K562 (cell line): ENCODE data around the gene NDUFB8. TPM values are rescaled to one million over a fixed set of nuclear protein-coding genes. Genes with fewer than 3 reads are reported as not detected.

ENCODE experiments used
- ADNP ChIP-seq: fragments of 200-800 bp; sonication (Bioruptor generic); IDR thresholded peaks from 2 replicates; pipeline ENCODE4 v1.6.1; 2016; ENCODE audit warnings: missing genetic modification characterization, missing compliant biosample characterization
- CSDE1 ChIP-seq, 2 experiments: fragments of 450-650 bp; IDR thresholded peaks; 2 replicates each; pipeline ENCODE4 v1.6.1; 2016; ENCODE audit warnings: mild to moderate bottlenecking in 1 of 2
- FUS ChIP-seq: fragments of 200-400 bp; formaldehyde crosslinking; optimal IDR thresholded peaks from 2 replicates; pipeline ENCODE3; 2017; ENCODE audit warnings: low read depth, low read length
- MBD2 ChIP-seq: sonication (generic); IDR thresholded peaks from 2 replicates; pipeline ENCODE4 v1.6.1; 2016; ENCODE audit warnings: low read depth, borderline replicate concordance
- MTA3 ChIP-seq: fragments of 450-650 bp; formaldehyde crosslinking; IDR thresholded peaks from 2 replicates; pipeline ENCODE4 v1.6.1; 2017; ENCODE audit warnings: mild to moderate bottlenecking, borderline replicate concordance
- NFIX ChIP-seq: fragments of 250-450 bp; sonication (Bioruptor Pico); IDR thresholded peaks from 2 replicates; pipeline ENCODE4 v1.4.0; 2020; ENCODE audit warnings: low read depth, mild to moderate bottlenecking, moderate library complexity
- NFRKB ChIP-seq: fragments of 450-650 bp; IDR thresholded peaks from 2 replicates; pipeline ENCODE4 v1.6.1; 2016; ENCODE audit warnings: low read depth
- OTX1 ChIP-seq: fragments of 450-650 bp; formaldehyde crosslinking; IDR thresholded peaks from 2 replicates; pipeline ENCODE4 v1.4.0; 2022; ENCODE audit warnings: mild to moderate bottlenecking
- POLR2H ChIP-seq: IDR thresholded peaks from 2 replicates; pipeline ENCODE4 v1.6.1; 2016; ENCODE audit warnings: missing genetic modification characterization, low read depth, mild to moderate bottlenecking, control low read depth, missing compliant biosample characterization, moderate library complexity
- PTTG1 ChIP-seq: fragments of 450-650 bp; IDR thresholded peaks from 2 replicates; pipeline ENCODE4 v1.6.1; 2016; ENCODE audit warnings: low read depth, mild to moderate bottlenecking, missing genetic modification characterization, missing compliant biosample characterization
- SNRNP70 ChIP-seq: fragments of 200-400 bp; formaldehyde crosslinking; optimal IDR thresholded peaks from 2 replicates; pipeline ENCODE3; 2017; ENCODE audit warnings: low read depth, low read length
- SUPT5H ChIP-seq: fragments of 450-650 bp; IDR thresholded peaks from 2 replicates; pipeline ENCODE4 v1.6.1; 2016
- U2AF1 ChIP-seq: fragments of 200-400 bp; formaldehyde crosslinking; optimal IDR thresholded peaks from 2 replicates; pipeline ENCODE3; 2017; ENCODE audit warnings: mild to moderate bottlenecking, low read depth, low read length, moderate library complexity
- ZNF239 ChIP-seq: fragments of 250-450 bp; sonication (Bioruptor Pico); IDR thresholded peaks from 2 replicates; pipeline ENCODE4 v1.4.0; 2020; ENCODE audit warnings: mild to moderate bottlenecking
- ZNF253 ChIP-seq: fragments of 250-450 bp; sonication (Bioruptor Pico); conservative IDR thresholded peaks from 2 replicates; pipeline ENCODE4 v1.6.1; 2021; ENCODE audit warnings: mild to moderate bottlenecking
- ZNF316 ChIP-seq: fragments of 450-650 bp; IDR thresholded peaks from 2 replicates; pipeline ENCODE4 v1.6.1; 2016
- polyA plus RNA-seq, 8 experiments: library from polyadenylated mRNA; depleted of rRNA in 4 of 8; stranded (reverse) in 5 of 8; unstranded in 3 of 8; fragments of >200 nt; fragmentation: Nextera tagmentation in 2 of 8; fragmentation: Illumina TruSeq in 1 of 8; extraction: Ambion mirVana in 2 of 8; extraction: Trizol in 1 of 8; gene quantifications; 2 replicates each; pipeline versions ENCODE4 v1.2.1 to v1.2.3, GENCODE V29; 2011 to 2014; ENCODE audit warnings: inconsistent platforms in 1 of 8, missing spikeins in 1 of 8
- total RNA-seq, 7 experiments: library from RNA; depleted of rRNA in 6 of 7; stranded (reverse); fragments of >200 nt in 6 of 7; fragmentation: Illumina TruSeq in 2 of 7; extraction: Trizol in 2 of 7; gene quantifications; 2 replicates each; pipeline versions ENCODE4 v1.2.1 to v1.2.3, GENCODE V29; 2011 to 2021; ENCODE audit warnings: low replicate concordance in 1 of 7
- TF ChIP-seq, protein P1 (sequence below): fragments of 250-450 bp; sonication (Bioruptor Pico); IDR thresholded peaks from 2 replicates; pipeline ENCODE4 v1.4.0; 2020
- TF ChIP-seq, protein P2 (sequence below): sonication (generic); formaldehyde crosslinking; IDR thresholded peaks from 2 replicates; pipeline ENCODE4 v1.8.0; 2022; ENCODE audit warnings: mild to moderate bottlenecking, missing genetic modification reagents
- TF ChIP-seq, protein P3 (sequence below): fragments of 250-450 bp; sonication (Bioruptor Pico); IDR thresholded peaks from 2 replicates; pipeline ENCODE4 v1.8.0; 2021; ENCODE audit warnings: moderate library complexity, mild to moderate bottlenecking, inconsistent platforms
- TF ChIP-seq, protein P4 (sequence below), 2 experiments: fragments of 450-650 bp; IDR thresholded peaks; 2 replicates each; pipeline ENCODE4 v1.6.1; 2018; ENCODE audit warnings: mild to moderate bottlenecking in 2 of 2, low read depth in 1 of 2; ENCODE audit not compliant: partially characterized antibody in 2 of 2
- TF ChIP-seq, protein P5 (sequence below): fragments of 450-650 bp; IDR thresholded peaks from 2 replicates; pipeline ENCODE4 v1.7.0; 2016; ENCODE audit warnings: borderline replicate concordance

Gene NDUFB8
- total and polyA plus RNA-seq, 9 of the 15 experiments (the other 6 are each of a cell fraction or from before 2014, with no cell fraction given), result 131 to 360 (median 199) TPM

DNA sequence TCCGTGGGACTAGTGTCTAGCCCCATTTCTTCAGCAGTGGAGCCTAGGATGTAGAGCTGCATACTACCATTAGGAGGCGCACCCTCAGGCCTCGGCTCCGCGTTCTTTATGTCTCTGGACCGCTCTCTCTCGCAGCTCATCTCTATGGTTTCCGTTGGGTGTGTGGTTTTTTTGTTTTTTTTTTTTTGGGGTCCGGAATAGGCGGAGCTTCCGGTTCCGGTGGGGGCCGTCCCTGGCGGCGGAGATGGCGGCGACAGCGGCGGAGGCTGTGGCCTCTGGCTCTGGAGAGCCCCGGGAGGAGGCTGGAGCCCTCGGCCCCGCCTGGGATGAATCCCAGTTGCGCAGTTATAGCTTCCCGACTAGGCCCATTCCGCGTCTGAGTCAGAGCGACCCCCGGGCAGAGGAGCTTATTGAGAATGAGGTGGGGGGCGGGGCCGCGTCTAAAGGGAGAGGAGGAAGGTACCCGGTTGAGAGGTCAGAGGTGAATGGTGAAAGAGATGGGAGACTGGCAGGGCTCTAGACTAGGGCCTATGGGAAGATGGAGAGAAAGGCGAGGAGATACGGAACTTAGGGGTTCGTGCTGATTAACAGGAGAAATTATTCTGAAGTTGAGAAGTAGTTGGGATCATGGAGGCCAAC is 6.2 kb upstream of the NDUFB8 start, which contains the start of gene HIF1AN (continued):
- TF ChIP-seq ZNF253 (CRISPR knock-in tag) (no peak), CSDE1 (IDR thresholded peaks at IDR 0.05) (no peak), ADNP (tag) (no peak), FUS (no peak), NFIX (CRISPR knock-in tag) (no peak), SUPT5H (peak; percentile 92), PTTG1 (tag) (no peak), MBD2 (no peak), MTA3 (no peak), ZNF316 (no peak), SNRNP70 (no peak), U2AF1 (no peak), POLR2H (tag) (peak; percentile 28; the same call in 1 of the 2 replicates), ZNF239 (CRISPR knock-in tag) (no peak), NFRKB (0 out of 2 replicates have a peak, but pooled peaks have one; percentile 38), OTX1 (CRISPR knock-in tag) (no peak)
- TF ChIP-seq, protein P1, sequence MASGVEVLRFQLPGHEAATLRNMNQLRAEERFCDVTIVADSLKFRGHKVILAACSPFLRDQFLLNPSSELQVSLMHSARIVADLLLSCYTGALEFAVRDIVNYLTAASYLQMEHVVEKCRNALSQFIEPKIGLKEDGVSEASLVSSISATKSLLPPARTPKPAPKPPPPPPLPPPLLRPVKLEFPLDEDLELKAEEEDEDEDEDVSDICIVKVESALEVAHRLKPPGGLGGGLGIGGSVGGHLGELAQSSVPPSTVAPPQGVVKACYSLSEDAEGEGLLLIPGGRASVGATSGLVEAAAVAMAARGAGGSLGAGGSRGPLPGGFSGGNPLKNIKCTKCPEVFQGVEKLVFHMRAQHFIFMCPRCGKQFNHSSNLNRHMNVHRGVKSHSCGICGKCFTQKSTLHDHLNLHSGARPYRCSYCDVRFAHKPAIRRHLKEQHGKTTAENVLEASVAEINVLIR (CRISPR knock-in tag), result no peak
- TF ChIP-seq, protein P2, sequence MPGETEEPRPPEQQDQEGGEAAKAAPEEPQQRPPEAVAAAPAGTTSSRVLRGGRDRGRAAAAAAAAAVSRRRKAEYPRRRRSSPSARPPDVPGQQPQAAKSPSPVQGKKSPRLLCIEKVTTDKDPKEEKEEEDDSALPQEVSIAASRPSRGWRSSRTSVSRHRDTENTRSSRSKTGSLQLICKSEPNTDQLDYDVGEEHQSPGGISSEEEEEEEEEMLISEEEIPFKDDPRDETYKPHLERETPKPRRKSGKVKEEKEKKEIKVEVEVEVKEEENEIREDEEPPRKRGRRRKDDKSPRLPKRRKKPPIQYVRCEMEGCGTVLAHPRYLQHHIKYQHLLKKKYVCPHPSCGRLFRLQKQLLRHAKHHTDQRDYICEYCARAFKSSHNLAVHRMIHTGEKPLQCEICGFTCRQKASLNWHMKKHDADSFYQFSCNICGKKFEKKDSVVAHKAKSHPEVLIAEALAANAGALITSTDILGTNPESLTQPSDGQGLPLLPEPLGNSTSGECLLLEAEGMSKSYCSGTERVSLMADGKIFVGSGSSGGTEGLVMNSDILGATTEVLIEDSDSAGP (CRISPR knock-in tag), result no peak
- TF ChIP-seq, protein P3, sequence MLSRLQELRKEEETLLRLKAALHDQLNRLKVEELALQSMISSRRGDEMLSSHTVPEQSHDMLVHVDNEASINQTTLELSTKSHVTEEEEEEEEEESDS (CRISPR knock-in tag), result no peak
- TF ChIP-seq, protein P4, sequence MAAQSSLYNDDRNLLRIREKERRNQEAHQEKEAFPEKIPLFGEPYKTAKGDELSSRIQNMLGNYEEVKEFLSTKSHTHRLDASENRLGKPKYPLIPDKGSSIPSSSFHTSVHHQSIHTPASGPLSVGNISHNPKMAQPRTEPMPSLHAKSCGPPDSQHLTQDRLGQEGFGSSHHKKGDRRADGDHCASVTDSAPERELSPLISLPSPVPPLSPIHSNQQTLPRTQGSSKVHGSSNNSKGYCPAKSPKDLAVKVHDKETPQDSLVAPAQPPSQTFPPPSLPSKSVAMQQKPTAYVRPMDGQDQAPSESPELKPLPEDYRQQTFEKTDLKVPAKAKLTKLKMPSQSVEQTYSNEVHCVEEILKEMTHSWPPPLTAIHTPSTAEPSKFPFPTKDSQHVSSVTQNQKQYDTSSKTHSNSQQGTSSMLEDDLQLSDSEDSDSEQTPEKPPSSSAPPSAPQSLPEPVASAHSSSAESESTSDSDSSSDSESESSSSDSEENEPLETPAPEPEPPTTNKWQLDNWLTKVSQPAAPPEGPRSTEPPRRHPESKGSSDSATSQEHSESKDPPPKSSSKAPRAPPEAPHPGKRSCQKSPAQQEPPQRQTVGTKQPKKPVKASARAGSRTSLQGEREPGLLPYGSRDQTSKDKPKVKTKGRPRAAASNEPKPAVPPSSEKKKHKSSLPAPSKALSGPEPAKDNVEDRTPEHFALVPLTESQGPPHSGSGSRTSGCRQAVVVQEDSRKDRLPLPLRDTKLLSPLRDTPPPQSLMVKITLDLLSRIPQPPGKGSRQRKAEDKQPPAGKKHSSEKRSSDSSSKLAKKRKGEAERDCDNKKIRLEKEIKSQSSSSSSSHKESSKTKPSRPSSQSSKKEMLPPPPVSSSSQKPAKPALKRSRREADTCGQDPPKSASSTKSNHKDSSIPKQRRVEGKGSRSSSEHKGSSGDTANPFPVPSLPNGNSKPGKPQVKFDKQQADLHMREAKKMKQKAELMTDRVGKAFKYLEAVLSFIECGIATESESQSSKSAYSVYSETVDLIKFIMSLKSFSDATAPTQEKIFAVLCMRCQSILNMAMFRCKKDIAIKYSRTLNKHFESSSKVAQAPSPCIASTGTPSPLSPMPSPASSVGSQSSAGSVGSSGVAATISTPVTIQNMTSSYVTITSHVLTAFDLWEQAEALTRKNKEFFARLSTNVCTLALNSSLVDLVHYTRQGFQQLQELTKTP (IDR thresholded peaks at IDR 0.05; ENCODE audit: low read depth in 1 of 2, partially characterized antibody in 2 of 2), result peak in 1 of 2 experiments; percentile 33
- TF ChIP-seq, protein P5, sequence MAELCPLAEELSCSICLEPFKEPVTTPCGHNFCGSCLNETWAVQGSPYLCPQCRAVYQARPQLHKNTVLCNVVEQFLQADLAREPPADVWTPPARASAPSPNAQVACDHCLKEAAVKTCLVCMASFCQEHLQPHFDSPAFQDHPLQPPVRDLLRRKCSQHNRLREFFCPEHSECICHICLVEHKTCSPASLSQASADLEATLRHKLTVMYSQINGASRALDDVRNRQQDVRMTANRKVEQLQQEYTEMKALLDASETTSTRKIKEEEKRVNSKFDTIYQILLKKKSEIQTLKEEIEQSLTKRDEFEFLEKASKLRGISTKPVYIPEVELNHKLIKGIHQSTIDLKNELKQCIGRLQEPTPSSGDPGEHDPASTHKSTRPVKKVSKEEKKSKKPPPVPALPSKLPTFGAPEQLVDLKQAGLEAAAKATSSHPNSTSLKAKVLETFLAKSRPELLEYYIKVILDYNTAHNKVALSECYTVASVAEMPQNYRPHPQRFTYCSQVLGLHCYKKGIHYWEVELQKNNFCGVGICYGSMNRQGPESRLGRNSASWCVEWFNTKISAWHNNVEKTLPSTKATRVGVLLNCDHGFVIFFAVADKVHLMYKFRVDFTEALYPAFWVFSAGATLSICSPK, result no peak
